GM18499 (cell line): Measurements from ENCODE around the gene TP53TG3D.
"Not testable (repeated sequence)": the region's sequence is repeated elsewhere in the genome, so short reads cannot be mapped to it uniquely, and the experiment has no call there.

Source experiments
- ATAC-seq: cut with Tn5 transposase; IDR thresholded peaks from one replicate; pipeline ENCODE4 v1.9.1; 2021; ENCODE audit warnings: moderate number of reproducible peaks; ENCODE audit not compliant: insufficient read depth, unreplicated experiment

Gene TP53TG3D, protein sequence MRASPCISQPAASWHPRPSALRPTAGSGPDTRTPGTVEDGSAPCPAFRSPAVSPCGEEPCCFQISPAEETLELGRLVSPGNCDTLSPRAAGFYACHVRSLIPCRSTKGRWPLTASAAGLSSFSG

DNA sequence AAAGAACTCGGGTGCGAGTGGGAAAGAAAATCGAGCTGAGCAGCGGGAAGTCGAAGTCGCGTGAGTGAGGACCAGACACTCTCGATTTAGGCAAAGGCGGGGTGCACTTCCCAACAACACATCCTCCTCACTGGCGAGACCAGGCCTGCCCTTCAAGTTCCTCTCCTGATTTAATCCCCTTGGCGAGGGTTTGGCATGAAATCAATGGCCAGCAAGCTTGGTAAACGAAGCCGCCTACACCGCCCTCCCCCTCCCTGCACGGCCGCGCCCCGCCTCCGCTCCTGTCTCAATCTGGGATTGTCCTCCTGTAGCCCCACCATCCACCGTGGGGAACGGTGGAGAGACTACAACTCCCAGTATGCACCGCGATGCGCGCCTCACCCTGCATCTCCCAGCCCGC is at the start of gene TP53TG3D:
TSS of gene TP53TG3D (plus strand) at position 301 of the 400 bp plus-strand sequence. CDS start at position 369, 68 bp downstream.
- not testable (repeated sequence) for ATAC-seq

DNA sequence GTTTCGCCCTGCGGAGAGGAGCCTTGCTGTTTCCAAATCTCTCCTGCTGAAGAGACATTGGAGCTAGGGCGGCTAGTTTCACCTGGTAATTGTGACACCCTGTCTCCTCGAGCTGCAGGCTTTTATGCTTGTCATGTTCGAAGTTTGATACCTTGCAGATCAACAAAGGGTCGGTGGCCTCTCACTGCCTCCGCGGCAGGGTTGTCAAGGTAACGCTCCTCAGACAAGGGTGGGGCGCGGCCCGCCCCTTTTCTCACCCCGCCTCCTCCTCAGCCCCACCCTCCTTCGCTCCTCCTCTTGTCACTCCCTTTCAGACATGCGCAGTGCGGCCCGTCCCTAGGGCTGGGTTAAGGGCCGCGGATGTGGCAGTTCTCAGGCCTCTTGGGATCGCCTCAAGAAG is 421 bp downstream of the TP53TG3D start:
- not testable (repeated sequence) for ATAC-seq

DNA sequence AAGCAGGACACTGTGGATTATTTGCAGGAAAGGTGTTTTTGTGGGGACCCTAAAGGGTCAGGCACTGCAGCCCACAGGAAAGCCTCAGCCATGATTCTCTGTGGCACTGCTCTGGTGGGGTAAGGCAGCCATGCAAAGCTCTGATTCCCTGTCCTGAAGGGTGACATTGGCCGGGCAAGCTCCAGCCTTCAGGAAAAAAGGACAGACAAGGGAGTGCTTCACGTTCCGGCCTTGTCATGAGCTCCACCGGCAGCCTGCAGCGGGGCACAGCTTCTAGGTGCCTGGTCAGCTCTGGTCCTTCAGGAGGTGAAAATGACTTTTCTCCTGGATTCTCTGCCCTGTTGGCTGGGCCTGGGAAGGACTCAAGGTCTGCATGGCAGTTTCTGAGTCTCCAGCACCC is 8.4 kb downstream of the TP53TG3D start:
- not testable (repeated sequence) for ATAC-seq

DNA sequence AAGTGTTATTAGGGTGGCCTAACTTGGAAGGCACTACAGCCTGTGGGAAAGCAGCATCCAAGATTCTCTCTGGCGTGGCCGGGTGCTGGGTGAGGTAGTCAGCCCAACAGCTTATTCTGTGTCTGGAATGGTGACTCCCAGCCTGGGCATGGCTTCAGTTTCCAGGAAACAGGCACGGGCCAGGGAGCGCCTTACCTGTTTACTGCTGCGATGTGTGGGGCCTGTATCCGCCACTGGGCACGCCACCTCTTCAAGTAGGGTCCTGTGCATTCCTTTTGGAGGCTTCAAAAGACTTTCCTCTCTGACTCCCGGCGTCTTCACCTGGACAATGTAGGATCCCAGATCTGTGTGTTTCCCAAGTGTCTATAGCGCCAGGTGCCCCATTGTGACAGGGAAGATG is 10.5 kb downstream of the TP53TG3D start:
- not testable (repeated sequence) for ATAC-seq

DNA sequence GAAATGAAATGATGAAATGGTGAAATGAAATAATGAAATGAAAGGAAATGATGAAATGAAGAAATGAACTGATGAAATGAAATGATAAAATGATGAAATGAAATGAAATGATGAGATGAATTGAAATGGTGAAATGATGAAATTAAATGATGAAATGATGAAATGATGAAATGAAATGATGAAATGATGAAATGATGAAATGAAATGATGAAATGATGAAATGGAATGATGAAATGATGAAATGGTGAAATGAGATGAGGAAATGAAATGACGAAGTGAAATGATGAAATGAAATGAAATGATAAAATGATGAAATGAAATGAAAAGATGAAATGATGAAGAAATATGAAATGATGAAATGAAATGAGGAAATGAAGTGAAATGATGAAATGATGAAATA is 28.8 kb downstream of the TP53TG3D start:
- ATAC-seq: not testable (repeated sequence)

DNA sequence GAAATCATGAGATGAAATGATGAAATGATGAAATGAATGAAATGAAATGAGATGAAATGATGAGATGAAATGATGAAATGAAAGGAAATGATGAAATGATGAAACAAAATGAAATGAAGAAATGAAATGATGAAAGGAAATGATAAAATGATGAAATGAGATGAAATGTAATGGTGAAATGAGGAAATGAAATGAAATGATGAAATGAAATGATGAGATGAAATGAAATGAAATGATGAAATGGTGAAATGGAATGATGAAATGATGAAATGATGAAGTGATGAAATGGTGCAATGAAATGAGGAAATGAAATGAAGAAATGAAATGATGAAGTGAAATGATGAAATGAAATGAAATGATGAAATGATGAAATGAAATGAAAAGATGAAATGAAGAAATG is 29.9 kb downstream of the TP53TG3D start:
- ATAC-seq: not testable (repeated sequence)

DNA sequence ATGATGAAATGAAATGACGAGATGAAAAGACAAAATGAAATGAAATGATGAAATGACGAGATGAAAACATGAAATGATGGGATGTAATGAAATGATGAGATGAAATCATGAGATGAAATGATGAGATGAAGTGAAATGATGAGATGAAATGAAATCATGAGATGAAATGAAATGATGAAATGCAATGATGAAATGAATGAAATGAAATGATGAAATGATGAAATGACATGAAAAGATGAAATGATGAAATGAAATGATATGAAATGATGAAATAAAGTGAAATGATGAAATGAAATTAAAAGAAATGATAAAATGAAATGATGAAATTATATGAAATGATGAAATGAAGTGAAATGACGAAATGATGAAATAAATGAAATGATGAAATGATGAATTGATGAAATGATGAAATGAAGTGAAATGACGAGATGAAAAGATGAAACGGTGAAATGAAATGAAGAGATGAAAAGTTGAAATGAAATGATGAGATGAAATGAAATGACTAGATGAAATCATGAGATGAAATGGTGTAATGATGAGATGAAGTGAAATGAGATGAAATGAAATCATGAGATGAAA is 30.9 kb downstream of the TP53TG3D start:
- not testable (repeated sequence) for ATAC-seq

DNA sequence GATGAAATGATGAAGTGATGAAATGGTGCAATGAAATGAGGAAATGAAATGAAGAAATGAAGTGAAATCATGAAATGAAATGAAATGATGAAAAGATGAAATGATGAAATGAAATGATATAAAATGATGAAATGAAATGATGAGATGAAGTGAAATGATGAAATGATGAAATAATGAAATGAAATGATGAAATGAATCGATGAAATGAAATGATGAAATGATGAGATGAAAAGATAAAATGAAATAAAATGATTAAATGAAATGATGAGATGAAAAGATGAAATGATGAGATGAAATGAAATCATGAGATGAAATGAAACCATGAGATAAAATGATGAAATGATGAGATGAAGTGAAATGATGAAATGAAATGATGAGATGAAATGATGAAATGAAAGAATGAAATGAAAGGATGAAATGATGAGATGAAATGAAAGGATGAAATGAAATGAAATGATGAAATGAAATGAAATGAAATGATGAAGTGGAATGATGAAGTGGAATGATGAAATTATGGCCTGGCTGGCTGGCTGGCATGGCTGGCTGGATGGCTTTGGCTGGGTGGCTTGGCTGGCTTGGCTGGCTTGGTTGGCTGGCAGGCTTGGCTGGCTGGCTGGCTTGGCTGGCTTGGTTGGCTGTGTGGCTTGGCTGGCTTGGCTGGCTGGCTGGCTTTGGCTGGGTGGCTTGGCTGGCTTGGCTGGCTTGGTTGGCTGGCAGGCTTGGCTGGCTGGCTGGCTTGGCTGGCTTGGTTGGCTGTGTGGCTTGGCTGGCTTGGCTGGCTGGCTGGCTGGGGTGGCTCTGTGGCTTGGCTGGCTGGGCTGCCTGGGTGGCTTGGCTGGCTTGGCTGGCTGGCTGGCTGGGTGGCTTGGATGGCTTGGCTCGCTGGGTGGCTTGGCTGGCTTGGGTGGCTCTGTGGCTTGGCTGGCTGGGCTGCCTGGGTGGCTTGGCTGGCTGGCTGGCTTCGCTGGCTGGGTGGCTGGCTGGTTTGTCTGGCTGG is 32.0 kb downstream of the TP53TG3D start:
- ATAC-seq: not testable (repeated sequence)

DNA sequence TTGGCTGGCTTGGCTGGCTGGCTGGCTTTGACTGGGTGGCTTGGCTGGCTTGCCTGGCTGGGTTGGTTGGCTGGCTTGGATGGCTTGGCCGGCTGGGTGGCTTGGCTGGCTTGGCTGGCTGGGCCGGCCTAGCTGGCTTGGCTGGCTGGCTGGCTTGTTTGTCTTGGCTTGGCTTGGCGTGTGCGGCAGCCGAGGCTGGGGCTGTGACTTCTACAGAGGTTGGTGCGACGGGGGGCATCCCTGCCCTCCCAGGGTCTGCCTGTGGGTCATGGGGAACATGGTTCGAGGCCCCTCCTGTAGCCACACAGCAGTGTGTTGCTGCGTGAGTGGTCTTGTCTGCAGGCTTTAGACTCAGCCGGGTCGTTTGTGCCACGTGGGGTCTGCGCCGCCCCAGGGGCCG is 33.1 kb downstream of the TP53TG3D start:
- ATAC-seq: not testable (repeated sequence)

DNA sequence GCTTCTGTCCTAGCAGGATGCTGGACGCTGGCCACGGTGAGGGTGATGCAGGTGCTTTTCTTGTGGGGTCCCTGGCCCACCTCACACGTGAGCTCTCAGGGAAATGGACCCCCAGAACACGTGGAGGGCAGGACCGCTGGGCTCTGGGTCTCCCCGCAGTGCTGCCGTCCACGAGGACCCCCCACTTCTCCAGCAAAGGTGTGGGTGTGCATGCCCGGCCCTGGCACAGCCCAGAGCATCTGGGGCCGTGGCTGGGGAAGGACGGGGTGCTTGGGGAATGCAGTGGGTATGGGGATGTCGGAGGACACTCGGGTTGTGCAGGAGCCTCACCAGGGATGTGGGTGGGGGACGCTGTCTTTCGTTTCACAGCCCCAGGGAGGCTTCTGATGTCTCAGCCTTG is 34.7 kb downstream of the TP53TG3D start:
- ATAC-seq: not testable (repeated sequence)

DNA sequence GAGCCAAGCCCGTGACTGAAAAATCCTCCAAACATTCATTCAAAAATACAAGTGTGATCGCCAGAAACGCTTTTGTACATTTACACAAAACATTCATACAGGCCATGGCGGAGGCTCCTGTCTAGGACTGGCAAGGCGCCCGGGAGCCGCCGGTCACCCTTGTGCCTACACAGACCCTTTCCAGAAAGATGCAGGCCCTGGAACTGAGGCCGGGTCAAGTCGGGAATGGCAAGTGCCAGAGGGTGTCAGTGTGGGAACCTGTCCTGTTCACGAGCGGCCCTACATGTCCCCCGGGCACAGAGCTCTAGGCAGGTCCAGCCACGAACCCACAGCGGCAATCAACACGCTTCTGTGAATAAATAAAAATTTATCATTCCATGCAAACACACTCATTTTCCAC is 36.1 kb downstream of the TP53TG3D start:
- ATAC-seq: not testable (repeated sequence)

DNA sequence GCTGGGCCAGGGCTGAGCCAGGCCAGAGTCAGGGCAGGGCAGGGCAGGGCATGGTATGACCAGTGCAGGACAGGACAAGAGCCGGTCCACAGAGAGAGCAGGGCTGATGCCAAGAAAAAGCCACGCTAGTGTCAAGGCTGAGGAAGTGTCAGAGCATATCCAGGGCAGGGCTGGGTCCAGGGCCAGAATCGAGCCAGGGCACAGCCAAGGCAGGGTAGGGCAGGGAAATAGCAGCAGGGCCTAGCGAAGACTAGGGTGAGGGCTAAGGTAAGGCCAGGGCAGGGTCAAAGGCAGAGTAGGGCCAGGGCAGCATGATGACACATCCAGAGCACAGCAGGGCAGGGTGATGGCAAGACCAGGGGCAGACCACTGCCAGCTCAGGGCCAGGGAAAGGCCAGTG is 49.7 kb downstream of the TP53TG3D start:
- not testable (repeated sequence) for ATAC-seq
